ENCODE results near the gene DNAJC18.

The DNAJC18 gene

DNA sequence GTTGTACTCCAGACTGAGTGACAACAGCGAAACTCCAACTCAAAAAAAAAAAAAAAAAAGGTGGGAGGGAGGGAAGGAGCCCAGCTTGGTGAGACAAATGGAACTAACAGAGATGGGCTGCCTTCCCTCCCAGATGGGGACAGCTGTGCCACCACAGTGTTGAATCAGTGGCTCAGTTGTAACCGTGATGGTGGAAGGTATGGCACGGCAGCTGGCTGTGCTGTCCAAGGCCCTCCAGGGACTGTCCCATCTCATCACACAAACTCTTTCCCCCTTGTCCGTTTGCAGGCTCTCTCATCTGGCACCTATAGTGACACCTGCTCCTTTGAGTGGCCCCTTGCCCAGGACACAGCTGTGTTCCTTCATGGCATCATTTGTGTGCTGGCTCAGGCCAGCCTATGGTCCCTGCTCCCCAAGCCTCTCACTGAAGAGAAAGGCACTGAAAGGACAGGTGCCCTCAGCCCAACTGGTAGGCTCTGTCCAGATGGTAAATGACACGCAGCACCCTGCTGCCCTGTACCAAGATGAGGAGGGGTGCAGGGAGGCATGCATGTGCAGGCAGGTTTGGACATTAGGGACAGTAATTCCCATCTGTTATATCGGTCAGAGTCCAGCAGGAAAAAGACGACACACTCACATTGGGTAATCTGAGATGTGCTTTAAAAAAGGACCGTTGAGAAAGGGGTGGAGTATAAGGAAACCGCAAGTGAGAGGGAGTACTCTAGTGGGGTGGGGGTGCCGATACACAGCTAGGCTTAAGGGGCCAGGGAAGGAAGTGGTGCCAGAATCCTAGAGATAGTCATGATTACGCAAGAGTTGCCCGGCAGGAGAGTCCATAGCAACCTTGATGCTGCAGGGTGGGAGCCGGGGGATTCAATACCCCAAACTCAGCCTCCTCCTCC, 35.8 kb upstream of the DNAJC18 start:
- no peaks in the 10 kb centered on the region for H3K36me3 ChIP-seq (ENCODE audit: control insufficient read depth, insufficient read depth, low read length)
- H3K4me3 ChIP-seq (ENCODE audit: low read depth, low read length) = no peak overlapping the region

DNA sequence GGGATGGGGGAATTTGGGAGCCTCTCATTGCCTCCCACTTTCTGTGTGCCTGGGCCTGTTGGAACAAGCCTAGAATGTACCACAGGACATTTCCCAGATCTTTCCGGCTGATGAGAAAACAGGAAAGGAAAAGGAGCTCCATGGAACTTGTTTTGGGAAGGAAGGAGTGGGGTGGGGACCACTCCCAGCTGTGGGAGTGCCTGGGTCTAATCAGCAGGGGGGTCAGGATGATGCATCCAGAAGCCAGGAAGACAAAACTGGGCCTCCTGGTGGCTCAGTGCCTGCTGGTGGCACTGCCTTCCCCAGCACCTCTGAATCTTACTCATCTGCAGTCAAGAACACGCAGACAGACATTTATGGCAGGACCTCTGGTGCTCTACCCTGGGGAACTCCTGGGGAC, 34.2 kb upstream of the DNAJC18 start:
- H3K4me1 ChIP-seq (ENCODE audit: control insufficient read depth, insufficient read depth, low read length) = peaks cover 22% of the 10 kb centered on the region
- H3K9ac ChIP-seq (ENCODE audit: low read depth, low read length) = no peak overlapping the region
- no peaks in the 10 kb centered on the region for H3K9me3 ChIP-seq (ENCODE audit: control insufficient read depth, insufficient read depth, low read length)
- no peaks in the 10 kb centered on the region for H3K27me3 ChIP-seq (ENCODE audit: control insufficient read depth, insufficient read depth, low read length)
- peak overlapping the region; percentile 87 for H3K27ac ChIP-seq (ENCODE audit: low read depth, low read length)
- H3K4me3 ChIP-seq (ENCODE audit: low read depth, low read length) = no peak overlapping the region
- no peaks in the 10 kb centered on the region for H3K36me3 ChIP-seq (ENCODE audit: control insufficient read depth, insufficient read depth, low read length)

More for the DNA sequence above, 35.8 kb upstream of the DNAJC18 start:
- H3K4me1 ChIP-seq (ENCODE audit: control insufficient read depth, insufficient read depth, low read length) = peaks cover 22% of the 10 kb centered on the region
- no peak overlapping the region for H3K9ac ChIP-seq (ENCODE audit: low read depth, low read length)
- H3K27ac ChIP-seq (ENCODE audit: low read depth, low read length) = no peak overlapping the region
- no peaks in the 10 kb centered on the region for H3K9me3 ChIP-seq (ENCODE audit: control insufficient read depth, insufficient read depth, low read length)
- H3K27me3 ChIP-seq (ENCODE audit: control insufficient read depth, insufficient read depth, low read length) = no peaks in the 10 kb centered on the region

DNA sequence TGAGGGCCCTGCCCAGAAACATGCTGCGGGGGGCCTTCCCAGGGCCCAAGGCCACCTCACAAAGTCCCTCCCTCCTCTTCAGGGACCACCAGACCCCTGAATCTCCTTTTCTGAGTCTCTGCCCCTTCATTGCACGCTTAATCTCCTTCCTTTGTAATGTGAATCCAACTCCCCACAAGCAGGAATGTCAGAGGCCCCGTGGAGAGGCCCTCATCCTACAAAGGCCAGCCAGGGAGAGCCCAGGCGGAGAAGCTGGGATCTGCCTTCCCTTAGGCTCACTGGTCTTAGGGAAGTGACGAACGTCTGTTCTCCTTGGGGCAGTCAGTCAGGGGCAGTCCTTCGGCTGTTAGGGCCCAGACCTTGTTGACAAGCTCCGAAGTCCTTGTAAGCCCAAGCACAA, 33.8 kb upstream of the DNAJC18 start:
- H3K9me3 ChIP-seq (ENCODE audit: control insufficient read depth, insufficient read depth, low read length) = no peaks in the 10 kb centered on the region
- H3K27me3 ChIP-seq (ENCODE audit: control insufficient read depth, insufficient read depth, low read length) = no peaks in the 10 kb centered on the region
- H3K4me3 ChIP-seq (ENCODE audit: low read depth, low read length) = no peak overlapping the region
- no peak overlapping the region for H3K9ac ChIP-seq (ENCODE audit: low read depth, low read length)
- H3K4me1 ChIP-seq (ENCODE audit: control insufficient read depth, insufficient read depth, low read length) = peaks cover 22% of the 10 kb centered on the region
- H3K36me3 ChIP-seq (ENCODE audit: control insufficient read depth, insufficient read depth, low read length) = no peaks in the 10 kb centered on the region
- peak overlapping the region; percentile 87 for H3K27ac ChIP-seq (ENCODE audit: low read depth, low read length)

DNA sequence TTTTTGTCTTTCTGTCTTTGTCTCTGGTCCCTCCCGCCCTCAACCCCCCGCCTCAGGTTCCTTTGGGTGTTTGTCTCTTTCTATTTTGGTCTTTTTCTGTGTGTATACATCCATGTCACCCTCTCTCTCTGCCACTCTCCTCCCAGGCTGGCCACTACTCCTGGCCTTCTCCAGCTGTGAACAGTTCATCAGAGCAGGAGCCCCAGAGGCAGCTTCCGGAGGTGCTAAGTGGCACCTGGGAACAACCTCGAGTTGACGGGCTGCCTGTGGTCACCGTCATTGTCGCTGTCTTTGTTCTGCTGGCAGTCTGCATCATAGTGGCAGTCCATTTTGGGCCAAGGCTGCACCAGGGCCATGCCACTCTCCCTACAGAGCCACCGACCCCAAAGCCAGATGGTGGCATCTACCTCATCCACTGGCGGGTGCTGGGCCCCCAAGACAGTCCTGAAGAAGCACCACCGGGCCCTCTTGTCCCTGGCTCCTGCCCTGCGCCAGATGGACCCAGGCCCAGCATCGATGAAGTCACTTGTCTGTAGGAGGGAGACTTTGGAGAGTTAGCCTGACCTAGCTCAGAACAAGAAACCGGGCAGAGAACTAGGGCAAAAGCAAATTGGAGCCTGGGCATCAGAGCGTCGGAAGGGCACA, 33.2 kb upstream of the DNAJC18 start:
- H3K4me1 ChIP-seq (ENCODE audit: control insufficient read depth, insufficient read depth, low read length) = peaks cover 22% of the 10 kb centered on the region
- H3K9ac ChIP-seq (ENCODE audit: low read depth, low read length) = 0 out of 2 replicates have a peak overlapping the region, but pooled peaks have one; percentile 4
- H3K36me3 ChIP-seq (ENCODE audit: control insufficient read depth, insufficient read depth, low read length) = no peaks in the 10 kb centered on the region
- H3K27ac ChIP-seq (ENCODE audit: low read depth, low read length) = peak overlapping the region; percentile 87
- no peaks in the 10 kb centered on the region for H3K27me3 ChIP-seq (ENCODE audit: control insufficient read depth, insufficient read depth, low read length)
- no peaks in the 10 kb centered on the region for H3K9me3 ChIP-seq (ENCODE audit: control insufficient read depth, insufficient read depth, low read length)
- no peak overlapping the region for H3K4me3 ChIP-seq (ENCODE audit: low read depth, low read length)

DNA sequence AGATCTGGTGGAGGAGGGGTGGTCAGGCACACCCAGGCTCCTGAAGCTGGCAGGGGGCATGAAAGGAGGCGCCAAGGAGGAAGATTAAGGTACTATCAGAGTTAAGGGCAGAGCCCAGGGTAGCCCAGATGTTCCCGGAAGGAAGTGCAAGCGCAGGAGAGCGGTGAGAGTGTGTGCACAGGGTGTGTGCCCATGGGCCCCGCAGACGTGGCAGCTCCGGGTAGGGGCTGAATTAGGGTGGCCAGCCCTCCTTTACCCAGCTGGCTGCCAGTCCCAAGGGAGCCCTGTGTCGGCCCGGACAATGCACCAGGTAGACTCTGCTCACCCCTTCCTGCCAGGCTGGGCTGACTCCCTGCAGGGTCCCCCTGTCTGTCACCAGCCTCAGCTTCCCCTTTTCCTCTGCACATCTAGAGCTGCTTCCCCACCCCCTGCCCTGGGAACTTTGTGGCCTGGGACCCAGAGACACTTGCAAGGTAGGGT, 31.5 kb upstream of the DNAJC18 start, which contains the start of gene SMIM33:
TSS of gene SMIM33 (plus strand) at position 184 of the 480 bp plus-strand sequence. CDS start at position 302, 118 bp downstream.
- Histone ChIP-seq H3K9me3 (ENCODE audit: control insufficient read depth, insufficient read depth, low read length) (no peaks in the 10 kb centered on the region), H3K9ac (ENCODE audit: low read depth, low read length) (no peak within 1 kb of the TSS), H3K27ac (ENCODE audit: low read depth, low read length) (no peak within 1 kb of the TSS), H3K27me3 (ENCODE audit: control insufficient read depth, insufficient read depth, low read length) (no peaks in the 10 kb centered on the region), H3K36me3 (ENCODE audit: control insufficient read depth, insufficient read depth, low read length) (no peaks in the 10 kb centered on the region), H3K4me3 (ENCODE audit: low read depth, low read length) (no peak within 1 kb of the TSS), H3K4me1 (ENCODE audit: control insufficient read depth, insufficient read depth, low read length) (peaks cover 22% of the 10 kb centered on the region)

DNA sequence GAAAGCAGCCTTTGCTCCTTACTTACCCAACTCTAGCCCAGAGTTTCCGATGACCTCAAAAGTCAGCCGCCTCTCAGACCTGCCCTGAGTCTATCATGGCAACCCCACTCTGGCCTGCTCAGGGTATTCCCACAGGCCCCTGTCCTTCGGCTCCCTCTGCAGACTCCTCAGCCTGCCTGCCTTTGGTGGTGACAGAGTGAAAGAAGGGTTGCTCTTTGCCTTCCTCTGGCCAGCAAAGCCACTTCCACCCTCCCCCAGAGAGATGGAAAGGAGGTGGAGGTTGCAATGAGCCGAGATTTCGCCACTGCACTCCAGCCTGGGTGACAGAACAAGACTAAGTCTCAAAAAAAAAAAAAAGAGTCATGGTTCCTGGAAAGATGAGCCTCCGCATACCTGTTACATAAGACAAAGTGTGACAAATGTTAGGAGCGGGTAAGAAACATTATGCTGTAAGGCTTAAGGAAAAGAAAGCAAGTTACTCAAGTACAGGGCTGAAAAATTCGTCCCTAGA, 29.2 kb upstream of the DNAJC18 start:
- Histone ChIP-seq H3K4me1 (ENCODE audit: control insufficient read depth, insufficient read depth, low read length) (peaks cover 15% of the 10 kb centered on the region), H3K27ac (ENCODE audit: low read depth, low read length) (no peak overlapping the region), H3K9ac (ENCODE audit: low read depth, low read length) (no peak overlapping the region), H3K27me3 (ENCODE audit: control insufficient read depth, insufficient read depth, low read length) (no peaks in the 10 kb centered on the region), H3K9me3 (ENCODE audit: control insufficient read depth, insufficient read depth, low read length) (no peaks in the 10 kb centered on the region), H3K36me3 (ENCODE audit: control insufficient read depth, insufficient read depth, low read length) (no peaks in the 10 kb centered on the region), H3K4me3 (ENCODE audit: low read depth, low read length) (no peak overlapping the region)

DNA sequence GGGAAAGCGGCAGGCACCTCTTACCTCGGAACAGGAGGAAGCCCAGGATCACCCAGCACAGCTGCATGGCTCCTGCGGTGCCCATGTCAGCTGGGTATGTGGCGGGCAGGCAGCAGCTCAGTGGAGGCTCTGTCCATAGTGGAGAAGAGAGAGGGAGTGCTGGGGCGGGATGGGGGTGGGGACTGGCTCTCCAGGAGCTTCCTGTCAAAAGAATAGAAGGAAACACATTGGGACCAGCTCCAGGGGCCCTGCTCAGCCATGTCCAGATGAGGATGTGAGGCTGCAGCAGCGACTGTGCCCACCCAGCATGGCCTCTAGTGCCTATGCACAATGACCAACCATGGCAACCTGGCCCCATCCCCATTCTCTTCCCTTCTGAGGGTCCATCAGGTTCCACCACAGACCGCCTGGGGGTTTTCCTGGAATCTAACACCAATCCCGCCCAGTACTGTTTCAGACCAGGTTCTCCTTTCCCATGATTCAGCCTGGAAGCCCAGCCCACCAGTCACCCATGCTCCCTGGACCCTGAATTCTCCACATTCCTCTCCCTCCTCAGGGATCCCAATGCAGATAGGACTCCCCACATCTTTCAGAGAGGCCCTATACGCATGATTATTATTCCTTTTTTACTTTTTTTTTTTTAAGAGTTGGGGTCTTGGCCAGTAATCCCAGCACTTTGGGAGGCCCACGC, 23.4 kb upstream of the DNAJC18 start, which contains the start of gene ECSCR:
TSS of gene ECSCR (minus strand) at position 158 of the 691 bp plus-strand sequence. CDS start at position 85, 73 bp downstream.
- Histone ChIP-seq H3K9ac (ENCODE audit: low read depth, low read length) (no peak within 1 kb of the TSS), H3K4me3 (ENCODE audit: low read depth, low read length) (no peak within 1 kb of the TSS), H3K4me1 (ENCODE audit: control insufficient read depth, insufficient read depth, low read length) (peaks cover 23% of the 10 kb centered on the region), H3K36me3 (ENCODE audit: control insufficient read depth, insufficient read depth, low read length) (no peaks in the 10 kb centered on the region), H3K9me3 (ENCODE audit: control insufficient read depth, insufficient read depth, low read length) (no peaks in the 10 kb centered on the region), H3K27ac (ENCODE audit: low read depth, low read length) (peak within 1 kb of the TSS; percentile 53), H3K27me3 (ENCODE audit: control insufficient read depth, insufficient read depth, low read length) (no peaks in the 10 kb centered on the region)

DNA sequence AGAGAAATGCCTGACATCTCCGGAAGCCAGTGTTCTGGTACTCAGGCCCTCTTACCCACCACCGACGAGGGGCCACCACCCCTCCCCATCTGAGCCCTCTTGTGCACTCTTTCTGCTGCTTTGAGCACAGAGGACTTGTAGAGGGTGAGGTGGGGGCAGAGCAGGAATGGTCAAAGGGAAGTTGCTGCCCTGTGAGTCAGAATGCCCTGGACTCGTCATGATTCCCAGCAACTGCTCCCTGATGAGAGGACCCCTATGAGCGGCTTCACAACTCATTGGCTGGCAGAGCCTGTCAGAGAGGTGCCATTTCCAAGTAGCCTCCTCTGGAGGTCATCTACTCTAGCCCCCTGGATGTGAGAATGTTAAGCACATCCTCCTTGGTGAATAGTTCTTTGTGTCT, 22.4 kb upstream of the DNAJC18 start:
- Histone ChIP-seq H3K36me3 (ENCODE audit: control insufficient read depth, insufficient read depth, low read length) (no peaks in the 10 kb centered on the region), H3K27me3 (ENCODE audit: control insufficient read depth, insufficient read depth, low read length) (no peaks in the 10 kb centered on the region), H3K27ac (ENCODE audit: low read depth, low read length) (peak overlapping the region; percentile 53), H3K9ac (ENCODE audit: low read depth, low read length) (no peak overlapping the region), H3K4me3 (ENCODE audit: low read depth, low read length) (no peak overlapping the region), H3K4me1 (ENCODE audit: control insufficient read depth, insufficient read depth, low read length) (peaks cover 23% of the 10 kb centered on the region), H3K9me3 (ENCODE audit: control insufficient read depth, insufficient read depth, low read length) (no peaks in the 10 kb centered on the region)

DNA sequence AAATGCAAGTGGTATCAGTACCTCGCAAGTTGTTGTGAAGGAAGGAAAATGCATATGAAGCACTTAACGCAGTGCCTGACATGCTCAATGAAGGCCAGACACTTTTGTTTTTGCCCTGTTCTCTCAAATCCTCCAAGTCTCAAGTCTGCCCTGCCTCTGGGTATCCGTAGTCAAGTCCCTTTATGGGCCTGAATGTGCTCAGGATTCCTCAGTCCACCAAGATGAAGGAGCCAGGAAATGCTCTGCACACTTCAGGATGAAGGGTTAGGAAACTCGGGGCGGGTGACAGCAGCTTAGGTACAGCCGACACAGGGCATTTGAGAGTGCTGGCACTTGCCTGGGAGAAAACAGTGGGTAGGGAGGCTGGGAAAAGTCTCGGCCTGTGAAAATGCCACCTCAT, 21.9 kb upstream of the DNAJC18 start:
- H3K27ac ChIP-seq (ENCODE audit: low read depth, low read length) = no peak overlapping the region
- no peak overlapping the region for H3K9ac ChIP-seq (ENCODE audit: low read depth, low read length)

DNA sequence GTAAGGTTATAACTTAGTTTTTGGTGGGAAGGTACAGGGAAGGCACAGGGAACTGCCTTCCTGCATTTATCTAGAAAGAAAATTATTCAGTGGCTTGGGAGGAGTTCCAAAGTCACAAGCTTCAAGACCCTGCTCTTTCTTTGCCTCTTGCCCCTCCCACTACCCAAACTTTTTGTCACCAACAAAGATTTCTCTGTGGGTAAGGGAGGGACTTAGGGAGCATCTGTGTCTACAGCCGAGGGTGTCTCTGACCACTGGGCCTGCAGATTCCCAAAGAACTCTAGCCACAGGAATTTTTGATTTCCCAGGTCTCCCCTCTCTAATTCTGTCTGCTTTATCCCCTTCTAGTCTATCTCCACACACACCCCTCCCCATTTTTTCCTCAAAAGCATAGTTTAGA, 21.1 kb upstream of the DNAJC18 start:
- Histone ChIP-seq H3K9me3 (ENCODE audit: control insufficient read depth, insufficient read depth, low read length) (no peaks in the 10 kb centered on the region), H3K27ac (ENCODE audit: low read depth, low read length) (no peak overlapping the region), H3K36me3 (ENCODE audit: control insufficient read depth, insufficient read depth, low read length) (no peaks in the 10 kb centered on the region), H3K9ac (ENCODE audit: low read depth, low read length) (no peak overlapping the region), H3K4me3 (ENCODE audit: low read depth, low read length) (no peak overlapping the region), H3K4me1 (ENCODE audit: control insufficient read depth, insufficient read depth, low read length) (peaks cover 23% of the 10 kb centered on the region), H3K27me3 (ENCODE audit: control insufficient read depth, insufficient read depth, low read length) (no peaks in the 10 kb centered on the region)

More for the DNA sequence above, 21.9 kb upstream of the DNAJC18 start:
- peaks cover 23% of the 10 kb centered on the region for H3K4me1 ChIP-seq (ENCODE audit: control insufficient read depth, insufficient read depth, low read length)
- H3K27me3 ChIP-seq (ENCODE audit: control insufficient read depth, insufficient read depth, low read length) = no peaks in the 10 kb centered on the region
- H3K9me3 ChIP-seq (ENCODE audit: control insufficient read depth, insufficient read depth, low read length) = no peaks in the 10 kb centered on the region
- no peaks in the 10 kb centered on the region for H3K36me3 ChIP-seq (ENCODE audit: control insufficient read depth, insufficient read depth, low read length)
- no peak overlapping the region for H3K4me3 ChIP-seq (ENCODE audit: low read depth, low read length)

Measured in HUES48 (cell line).